ELF-1 (cell line): ENCODE results near the gene CREB3.

Experiments used
- DNase-seq: peaks from one replicate; pipeline ENCODE4 v3.0.0-alpha.2; 2016; ENCODE audit warnings: low read depth, low spot score

Gene CREB3, protein sequence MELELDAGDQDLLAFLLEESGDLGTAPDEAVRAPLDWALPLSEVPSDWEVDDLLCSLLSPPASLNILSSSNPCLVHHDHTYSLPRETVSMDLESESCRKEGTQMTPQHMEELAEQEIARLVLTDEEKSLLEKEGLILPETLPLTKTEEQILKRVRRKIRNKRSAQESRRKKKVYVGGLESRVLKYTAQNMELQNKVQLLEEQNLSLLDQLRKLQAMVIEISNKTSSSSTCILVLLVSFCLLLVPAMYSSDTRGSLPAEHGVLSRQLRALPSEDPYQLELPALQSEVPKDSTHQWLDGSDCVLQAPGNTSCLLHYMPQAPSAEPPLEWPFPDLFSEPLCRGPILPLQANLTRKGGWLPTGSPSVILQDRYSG

DNA sequence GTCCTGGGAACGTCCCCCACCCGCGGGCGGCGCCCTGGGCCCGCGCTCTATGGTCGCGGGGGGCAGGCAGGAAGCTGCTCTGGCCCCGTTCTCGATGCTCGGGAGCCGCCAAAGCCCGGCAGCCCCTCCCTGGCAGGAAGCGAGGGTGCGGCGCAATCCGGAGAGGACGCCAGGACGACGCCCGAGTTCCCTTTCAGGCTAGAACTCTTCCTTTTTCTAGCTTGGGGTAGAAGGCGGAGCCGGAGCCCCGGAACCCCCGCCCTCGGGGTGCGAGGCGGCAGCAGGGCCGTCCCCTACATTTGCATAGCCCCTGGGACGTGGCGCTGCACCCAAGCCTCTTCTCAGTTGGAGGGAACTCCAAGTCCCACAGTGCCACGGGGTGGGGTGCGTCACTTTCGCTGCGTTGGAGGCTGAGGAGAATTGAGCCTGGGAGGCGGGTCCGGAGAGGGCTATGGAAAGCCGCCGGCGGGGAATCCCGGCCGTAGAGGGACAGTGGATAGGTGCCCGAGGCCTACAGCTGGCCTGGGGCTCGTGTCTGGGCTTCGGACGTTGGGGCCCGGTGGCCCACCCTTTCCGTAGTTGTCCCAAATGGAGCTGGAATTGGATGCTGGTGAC, at the start of gene CREB3, which contains the start of gene TLN1:
TSS of gene CREB3 (plus strand) at position 482 of the 615 bp plus-strand sequence. CDS start at position 589, 107 bp downstream.
TSS of gene TLN1 (minus strand) at position 11 of the 615 bp plus-strand sequence. CDS start 6,501 bp downstream, outside the sequence.
- DNase-seq = peak; percentile 98

DNA sequence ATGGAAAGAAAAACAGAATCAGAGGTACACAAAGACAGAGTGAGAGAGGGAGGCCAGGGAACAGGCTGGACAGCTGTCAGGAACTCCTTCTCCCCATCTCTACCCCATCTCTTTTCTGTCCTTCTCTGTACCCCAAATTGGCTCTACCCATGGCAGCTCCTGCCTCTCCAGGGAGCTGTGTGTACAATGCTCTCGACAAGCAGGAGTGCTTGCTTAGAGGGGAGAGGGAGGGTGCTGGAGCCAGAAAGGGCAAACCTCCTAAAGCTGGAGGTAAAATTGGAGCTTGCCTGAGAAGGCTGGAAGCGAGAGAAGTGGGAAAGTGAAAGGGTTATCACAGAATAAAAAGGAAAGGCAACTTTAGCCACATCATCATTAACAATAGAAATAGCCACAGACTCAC, 49.1 kb upstream of the CREB3 start:
- DNase-seq = no peak

DNA sequence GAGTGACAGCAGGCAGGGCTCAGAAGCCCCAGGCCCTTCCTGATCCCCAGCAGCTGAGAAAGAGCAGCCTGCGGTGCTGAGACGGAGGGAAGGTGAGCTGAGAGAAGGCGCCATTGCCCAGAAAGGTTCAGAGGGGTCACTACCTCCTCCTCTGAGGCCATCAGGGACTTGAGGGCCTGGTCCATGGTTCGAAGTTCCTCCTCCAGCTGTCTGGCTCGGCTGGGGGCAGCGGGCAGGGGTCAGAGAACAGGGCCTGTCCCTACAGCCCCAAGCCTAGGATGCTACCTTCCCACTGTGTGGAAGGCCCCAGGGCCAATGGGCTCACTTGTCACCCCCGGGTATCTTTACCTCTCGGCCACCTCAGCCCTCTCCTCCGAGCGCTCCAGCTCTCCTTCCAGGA, 47.5 kb upstream of the CREB3 start:
- DNase-seq = no peak

DNA sequence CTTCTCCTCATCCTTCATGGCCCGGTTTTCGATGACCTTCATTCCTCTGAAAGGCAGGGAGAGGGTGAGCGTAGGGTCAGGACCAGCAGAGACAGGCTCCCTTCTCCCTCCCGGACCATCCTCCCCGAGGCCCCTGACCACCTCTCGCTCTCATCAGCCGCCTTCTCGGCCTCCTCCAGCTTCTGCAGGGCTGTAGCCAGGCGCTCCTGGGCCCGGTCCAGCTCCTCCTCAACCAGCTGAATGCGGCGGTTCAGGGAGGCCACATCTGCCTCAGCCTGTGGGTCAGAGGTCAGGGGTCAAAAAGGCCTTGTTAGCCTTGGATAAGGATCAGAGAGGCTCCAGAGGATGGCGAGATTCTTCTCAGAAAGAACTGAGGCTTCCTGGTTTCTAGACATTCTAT, 47.0 kb upstream of the CREB3 start:
- DNase-seq = no peak

DNA sequence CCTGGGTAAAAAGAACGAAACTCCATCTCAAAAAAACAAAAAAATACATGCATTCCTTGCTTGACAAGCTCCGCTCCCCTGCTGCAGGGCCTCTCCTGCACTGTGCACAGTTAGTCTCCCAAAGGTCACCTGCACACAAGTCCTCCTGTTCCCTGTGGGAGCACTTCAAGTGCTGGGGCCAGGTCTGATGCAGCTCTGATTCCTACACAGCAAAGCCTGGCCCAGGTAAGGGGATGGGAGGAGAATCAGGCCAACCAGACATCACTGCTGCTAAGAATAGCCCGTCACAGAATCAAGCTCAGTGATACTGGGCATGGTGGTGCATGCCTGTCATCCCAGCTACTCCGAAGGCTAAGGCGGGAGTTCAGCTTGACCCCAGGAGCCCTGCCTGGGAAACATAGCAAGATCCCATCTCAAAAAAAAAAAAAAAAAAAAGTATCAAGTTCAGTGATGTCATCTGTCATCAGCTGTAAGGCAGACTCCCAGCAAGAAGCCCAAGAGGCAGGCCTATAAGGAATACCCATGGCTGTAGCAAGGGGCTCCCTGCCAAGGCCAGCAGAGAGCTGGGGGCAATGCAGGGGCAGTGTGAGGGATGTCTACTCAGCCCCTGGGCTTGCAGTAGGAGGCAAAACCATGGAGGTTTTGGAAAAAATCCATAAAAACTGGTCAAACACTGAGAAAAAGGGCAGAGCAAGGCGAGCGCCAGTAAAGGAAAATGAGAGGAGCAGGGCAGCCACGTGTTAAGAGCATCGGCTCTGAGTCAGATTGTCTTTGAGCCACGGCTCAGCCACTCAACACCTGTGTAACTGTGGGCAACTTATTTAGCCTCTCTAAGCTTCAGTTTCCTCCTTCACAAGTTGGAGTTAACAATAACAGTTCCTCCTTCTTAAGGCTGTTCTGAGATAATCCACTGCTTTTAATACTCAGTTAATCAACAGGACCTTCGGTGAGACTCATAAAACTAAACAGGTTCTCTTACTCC, 46.0 kb upstream of the CREB3 start:
- DNase-seq = no peak

DNA sequence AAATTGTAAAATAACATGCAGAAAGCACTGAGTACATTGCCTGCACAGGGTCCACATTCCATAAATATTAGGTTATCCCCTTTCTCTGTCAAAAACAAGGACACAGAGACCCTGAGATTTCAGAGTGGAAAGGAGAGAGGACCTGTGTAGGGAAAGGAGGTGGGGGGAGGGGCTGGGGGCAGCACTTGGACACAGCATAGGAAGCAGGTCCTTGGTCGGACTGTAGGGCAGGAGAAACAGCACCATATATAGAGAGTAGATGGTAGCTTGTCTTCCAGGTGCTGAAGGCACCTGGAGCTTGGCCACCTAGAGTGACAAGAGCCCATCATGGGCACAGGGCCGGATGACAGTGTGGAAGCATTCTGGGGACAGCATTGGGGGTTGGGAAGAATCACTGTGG, 45.2 kb upstream of the CREB3 start:
- no peak for DNase-seq

DNA sequence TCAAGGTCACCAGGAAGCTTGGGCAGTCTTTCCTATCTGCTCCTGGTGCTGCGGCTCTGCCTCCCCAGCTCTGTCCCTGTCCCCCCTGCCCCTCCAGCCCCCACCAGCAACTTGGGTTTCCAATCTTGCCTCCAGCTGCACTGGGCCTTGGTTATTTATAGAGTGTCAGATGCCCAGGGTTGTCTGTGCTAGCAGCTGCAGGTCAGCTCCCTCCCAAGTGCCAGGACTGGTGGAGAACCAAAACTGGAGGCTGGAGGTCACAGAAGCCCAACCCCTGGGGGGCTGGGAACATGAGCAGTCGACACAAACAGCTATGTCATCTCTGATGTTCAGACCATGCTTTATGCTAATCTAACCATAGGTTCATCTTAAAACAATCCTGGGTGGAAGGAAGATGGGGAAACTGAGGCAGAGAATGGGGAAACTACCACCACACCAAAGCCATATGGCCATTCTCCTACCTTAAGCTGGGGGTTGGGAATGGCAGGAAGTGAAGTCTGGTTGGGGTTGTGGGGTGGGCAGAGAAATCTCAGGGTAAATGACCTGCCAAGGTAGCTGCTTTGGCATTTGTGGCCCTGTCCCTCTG, 44.4 kb upstream of the CREB3 start:
- DNase-seq = no peak

DNA sequence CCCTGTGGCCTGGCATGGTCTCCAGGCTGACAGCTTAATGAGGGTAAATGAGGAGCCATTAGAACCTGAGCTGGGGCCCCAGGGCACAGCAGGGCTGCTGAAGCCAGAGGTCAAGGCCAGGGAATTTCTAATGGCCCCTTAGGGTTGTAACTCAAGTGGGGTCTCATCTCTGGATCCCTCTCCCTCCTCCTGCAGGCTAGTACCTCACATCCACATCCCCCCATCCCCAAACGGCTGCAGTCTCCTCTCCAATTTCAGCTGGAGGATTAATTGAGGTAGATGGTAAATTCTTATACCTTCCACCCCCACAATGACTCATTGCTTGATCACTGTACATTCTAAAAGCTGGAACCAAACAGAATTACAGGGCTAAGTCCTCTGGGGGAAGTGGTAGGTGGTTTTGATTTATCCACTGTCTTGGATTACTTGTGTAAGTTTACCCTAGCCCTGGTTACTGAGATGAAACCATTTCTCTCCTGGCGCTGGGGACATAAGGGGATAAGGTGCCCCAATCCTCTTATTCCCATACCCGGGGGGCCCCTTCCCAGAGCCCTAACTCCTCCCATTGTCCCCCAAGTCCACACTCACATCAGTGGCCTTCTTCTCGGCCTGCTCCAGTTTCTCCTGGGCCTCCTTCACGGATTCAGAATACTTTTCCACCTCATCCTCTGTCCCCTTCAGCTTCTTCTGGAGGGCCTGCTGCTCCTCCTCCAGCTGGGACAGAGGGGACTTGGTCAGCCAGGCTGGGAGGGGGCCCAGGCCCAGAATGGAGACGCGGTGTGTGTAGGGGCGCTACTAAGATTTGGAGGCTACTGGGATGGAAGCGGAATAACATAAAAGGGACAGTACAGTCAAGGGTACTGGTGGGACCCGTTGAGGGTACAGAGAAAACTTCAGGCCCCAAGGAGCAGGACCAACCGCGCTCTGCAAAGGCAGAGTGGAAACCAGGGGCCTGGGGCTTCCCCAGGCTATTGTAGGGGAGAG, 43.6 kb upstream of the CREB3 start:
- DNase-seq = peak; percentile 11

DNA sequence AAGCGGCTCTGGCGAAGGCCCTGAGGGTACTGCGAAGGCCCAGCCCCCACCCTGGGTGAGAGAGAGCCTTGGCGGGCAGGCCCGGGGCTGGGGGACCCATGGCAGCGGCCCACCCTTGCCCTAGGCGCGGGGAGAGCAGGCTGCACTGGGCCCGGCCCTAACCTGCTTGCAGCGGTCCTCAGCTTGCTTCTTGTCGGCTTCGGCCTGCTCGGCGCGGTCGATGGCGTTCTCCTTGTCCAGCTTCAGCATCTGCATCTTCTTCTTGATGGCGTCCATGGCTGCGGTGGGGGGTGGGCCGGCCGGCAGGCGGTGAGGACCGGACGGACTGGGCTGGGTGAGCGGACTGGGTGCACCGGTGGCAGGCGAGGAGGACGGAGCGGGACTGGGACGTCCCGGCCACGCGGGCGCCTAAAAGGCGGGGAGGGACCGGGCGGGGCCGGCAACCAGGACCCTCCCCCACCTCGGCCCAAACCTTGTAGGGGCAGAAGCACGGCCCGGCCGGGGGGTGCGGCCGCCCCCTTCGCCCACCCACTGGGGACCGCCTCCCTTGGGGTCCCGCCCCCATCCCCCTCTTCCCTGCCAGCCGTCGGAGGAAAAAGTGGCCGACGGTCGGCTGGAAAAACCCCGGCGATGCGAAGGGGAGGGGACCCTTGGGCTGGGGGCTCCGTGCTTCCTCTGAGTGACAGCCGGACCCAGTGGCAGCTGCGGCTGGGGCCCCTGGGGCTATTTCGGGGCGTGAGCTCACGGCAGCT, 42.7 kb upstream of the CREB3 start, which contains the start of gene TPM2:
TSS of gene TPM2 (minus strand) at position 384 of the 752 bp plus-strand sequence. CDS start at position 276, 108 bp downstream.
- DNase-seq = peak; percentile 86

DNA sequence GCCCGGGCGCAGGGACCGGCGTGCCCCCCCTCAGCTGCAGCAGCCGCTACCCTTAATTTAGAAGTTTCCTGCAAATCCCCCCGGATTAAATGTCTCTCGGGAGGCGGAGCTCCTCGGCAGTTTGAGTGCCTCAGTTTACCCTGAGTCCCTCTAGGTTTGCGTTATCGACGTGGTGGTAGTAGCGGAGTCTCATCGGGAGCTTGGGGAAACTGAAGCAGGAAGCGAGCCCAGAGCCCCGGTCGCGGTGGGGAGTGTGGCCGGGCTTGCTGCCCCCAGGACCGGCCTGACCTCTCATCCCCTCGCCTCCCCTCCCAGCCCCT, 42.2 kb upstream of the CREB3 start:
- no peak for DNase-seq

DNA sequence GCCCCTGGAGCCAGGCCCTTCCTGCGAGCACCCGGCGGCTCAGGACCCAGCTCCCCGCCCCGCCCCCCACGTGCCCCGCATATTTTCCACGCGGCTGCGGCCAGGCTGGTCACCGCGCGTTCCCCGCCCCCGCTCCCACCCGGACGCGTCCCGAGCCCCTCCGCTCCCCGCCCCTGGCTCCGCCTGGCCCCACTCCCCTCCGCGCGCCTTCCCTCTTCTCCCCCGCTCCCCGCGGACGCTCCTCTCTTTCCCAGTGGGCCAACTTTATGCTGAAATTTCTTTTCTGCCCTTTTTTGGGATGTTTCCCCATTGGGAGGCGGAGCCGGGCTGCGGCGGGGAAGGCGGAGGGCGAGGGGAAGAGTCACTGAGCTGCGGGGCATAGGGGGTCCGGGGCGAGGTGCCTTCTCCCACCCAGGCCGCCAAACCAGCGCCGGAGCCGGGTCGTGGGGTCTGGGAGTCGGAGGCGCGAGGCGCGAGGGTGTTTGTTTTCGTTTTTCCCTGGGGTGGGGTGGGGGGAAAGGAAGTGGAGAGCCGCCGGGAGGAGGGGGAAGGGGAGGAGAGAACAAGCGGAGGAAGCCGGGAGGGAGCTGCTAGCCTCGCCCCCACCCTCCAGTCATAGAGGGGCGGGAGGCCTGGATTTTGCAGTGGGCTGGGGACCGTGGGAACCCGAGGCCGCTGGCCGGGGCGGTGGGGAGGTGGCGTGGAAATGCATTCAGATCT, 41.7 kb upstream of the CREB3 start:
- peak; percentile 64 for DNase-seq

DNA sequence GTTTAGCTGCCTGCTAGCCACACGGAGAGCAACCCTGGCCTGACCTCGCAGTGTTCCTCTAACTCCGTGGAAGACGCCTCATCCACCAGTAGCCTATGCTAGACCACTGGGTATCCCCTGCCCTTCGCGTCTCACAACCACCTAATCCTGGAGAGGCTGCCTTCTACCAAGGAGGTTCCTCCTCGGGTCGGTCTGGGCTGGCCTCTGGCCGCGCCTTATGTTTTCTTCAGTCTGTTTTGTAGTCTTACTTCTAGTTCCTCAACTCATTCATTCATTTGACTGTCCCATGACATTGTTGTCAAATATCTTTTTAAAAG, 41.2 kb upstream of the CREB3 start:
- peak; percentile 56 for DNase-seq

DNA sequence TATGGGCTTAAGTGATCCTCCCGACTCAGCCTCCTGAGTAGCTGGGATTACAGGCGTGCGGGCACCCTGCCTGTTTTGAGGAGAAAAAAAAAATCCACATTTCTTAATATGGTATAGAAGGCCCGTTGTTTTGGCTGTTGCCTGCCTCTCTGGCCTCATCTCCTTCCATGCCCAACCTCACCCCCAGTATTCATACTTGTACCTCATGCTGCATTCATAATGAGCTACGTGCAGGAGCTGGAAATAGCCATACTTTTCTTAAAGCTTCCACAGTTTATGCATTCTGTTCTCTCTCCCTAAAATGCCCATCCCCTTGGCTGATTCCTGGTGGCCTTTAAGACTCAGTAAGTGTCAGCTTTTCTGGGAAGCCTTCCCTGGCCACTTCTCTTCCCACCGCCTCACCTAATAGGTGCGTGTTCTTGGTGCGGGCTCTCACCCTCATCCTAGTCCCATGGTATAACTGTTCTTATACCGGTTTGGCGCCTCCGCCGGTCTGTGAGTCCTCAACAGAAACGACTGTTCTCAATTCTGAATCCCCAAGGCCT, 40.6 kb upstream of the CREB3 start:
- DNase-seq = peak; percentile 30

DNA sequence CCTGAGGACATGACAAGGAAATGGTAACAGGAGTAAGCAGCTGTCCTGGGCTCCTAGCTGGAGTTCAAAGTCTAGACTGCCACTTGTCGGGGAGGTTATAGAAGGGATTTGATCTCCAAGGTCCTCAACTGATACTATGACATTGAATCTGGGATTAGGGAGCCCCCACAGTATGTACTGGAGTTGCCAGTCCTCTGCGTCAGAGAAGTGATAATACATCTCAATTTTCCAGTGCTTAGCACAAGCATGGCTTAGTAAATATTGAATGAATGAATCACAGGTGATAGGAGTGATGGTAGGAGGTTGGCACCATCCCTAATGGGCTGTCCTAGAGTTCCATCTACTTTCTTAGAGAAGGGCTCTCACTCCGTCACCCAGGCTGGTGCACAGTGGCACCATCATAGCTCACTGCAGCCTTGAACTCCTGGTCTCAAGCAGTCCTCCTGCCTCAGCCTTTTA, 36.5 kb upstream of the CREB3 start:
- no peak for DNase-seq

DNA sequence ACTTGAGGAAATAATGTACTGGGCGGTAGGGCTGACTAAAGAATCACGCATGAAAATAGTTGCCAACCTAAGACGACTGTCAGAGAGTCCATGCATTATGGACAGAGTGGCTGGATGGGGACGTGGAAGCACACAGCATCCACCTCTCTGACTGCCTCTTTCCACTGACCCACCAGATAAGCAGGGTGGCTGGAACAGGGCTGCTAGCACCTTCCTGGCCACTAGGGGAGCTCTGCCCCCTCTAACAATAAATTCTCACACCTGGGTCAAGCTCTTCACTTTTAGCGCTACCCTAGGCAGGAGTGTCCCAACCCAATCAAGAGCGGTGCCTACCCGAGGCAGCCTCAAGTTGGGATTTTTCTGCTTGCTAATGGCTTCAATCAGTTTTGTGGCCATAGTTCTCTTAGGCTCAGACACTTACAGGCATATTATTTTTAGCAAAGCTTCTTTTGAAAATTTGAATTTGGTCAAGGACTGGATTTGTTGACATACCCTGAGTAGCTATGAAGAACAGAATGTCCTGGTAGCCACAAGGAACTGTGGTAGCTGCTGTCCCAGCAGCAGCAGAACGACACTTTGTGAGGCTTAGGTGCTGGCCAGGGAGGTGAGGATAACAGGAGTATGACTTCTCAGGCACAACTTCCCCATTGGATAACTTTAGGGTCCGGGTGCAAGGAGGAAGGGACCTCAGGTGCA, 35.8 kb upstream of the CREB3 start:
- peak; percentile 86 for DNase-seq

DNA sequence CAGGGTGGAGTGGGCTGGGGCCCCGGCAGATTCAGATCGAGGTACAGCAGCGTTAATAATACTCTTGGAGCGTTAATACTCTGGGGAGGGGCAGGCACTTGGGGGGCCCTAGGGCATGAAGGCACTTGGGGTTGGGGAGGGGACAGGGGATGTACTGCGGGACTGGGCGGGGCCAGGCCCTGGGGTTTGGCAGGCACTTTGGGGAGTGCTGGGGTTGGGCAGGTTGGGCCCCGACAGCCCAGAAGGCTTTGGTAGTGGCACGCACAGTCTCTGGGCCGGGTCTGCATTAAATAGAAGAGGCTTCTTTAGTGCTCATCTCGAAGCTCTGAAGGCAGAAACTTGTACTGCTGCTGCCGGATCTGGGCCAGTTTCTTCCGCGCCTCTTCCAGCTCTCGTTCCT, 35.0 kb upstream of the CREB3 start:
- DNase-seq = no peak

DNA sequence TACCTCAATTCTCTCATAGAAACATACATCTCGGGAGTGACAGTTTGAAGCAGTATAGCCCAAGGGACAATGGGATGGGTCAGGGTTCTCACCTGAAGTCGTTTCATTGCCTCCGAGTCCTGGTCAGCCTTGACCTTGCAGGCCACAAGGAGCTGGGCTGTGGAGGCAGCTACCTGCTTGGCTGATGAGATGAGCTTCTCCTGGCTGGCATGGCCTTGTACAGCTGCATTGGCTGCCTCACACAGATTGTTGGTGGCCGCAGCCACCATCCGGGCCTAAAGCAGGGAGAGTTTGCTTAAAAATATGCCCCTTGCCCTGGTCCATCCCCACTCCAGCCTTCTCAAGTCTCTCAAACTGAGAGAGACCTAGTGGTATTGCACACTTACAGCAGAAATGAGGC, 34.2 kb upstream of the CREB3 start:
- no peak for DNase-seq

DNA sequence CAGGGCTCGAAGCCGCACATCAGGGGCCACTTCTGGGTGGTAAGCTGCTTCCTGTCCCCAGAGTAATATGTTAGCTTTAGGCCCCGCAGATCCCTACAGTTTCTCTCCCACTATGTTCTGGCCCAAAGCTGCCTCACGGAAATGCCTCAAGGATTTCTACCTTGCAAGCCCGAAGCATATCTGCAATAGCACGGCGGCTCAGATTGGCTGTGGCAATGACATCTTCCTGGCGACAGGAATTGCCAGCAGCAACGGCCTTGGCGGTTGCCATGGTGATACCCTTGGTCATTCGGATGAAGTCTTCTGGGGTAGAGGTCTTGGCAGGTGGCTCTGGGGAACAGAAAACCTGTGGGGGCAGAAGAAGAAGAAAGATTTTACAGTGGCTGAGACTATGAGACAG, 32.4 kb upstream of the CREB3 start:
- no peak for DNase-seq
